DOHH2 (cell line): ENCODE results near the gene THSD7A.

Experiments used
- H3F3A ChIP-seq: fragments of 200-600 bp; sonication (generic), shearing (Covaris generic); 2 replicates; pipeline ENCODE4 v1.6.0; 2016; ENCODE audit warnings: antibody characterized with exemption, mild to moderate bottlenecking; ENCODE audit not compliant: control insufficient read depth, insufficient read depth
- H3K27ac ChIP-seq: fragments of 200-600 bp; sonication (generic); 2 replicates; pipeline ENCODE4 v1.5.1; 2014; ENCODE audit warnings: low read depth, mild to moderate bottlenecking, low read length, moderate library complexity
- H3K27me3 ChIP-seq: fragments of 200-600 bp; sonication (generic); 2 replicates; pipeline ENCODE4 v1.6.1; 2014; ENCODE audit warnings: mild to moderate bottlenecking, low read length, mixed read lengths; ENCODE audit not compliant: control insufficient read depth
- H3K36me3 ChIP-seq: fragments of 200-600 bp; sonication (generic); 2 replicates; pipeline ENCODE4 v1.6.1; 2014; ENCODE audit warnings: mild to moderate bottlenecking, low read length, moderate library complexity, mixed read lengths; ENCODE audit not compliant: control insufficient read depth
- H3K4me1 ChIP-seq: fragments of 200-600 bp; sonication (generic); 2 replicates; pipeline ENCODE4 v1.6.1; 2014; ENCODE audit warnings: mild to moderate bottlenecking, low read length, mixed read lengths; ENCODE audit not compliant: control insufficient read depth
- H3K4me2 ChIP-seq: fragments of 200-600 bp; sonication (generic); 2 replicates; pipeline ENCODE4 v1.6.0; 2014; ENCODE audit warnings: mild to moderate bottlenecking, low read length, moderate library complexity
- H3K4me3 ChIP-seq: fragments of 200-600 bp; sonication (generic); 2 replicates; pipeline ENCODE4 v1.5.1; 2014; ENCODE audit warnings: mild to moderate bottlenecking, low read length, mixed read lengths
- H3K79me2 ChIP-seq: fragments of 200-600 bp; sonication (generic); 2 replicates; pipeline ENCODE4 v1.6.1; 2014; ENCODE audit warnings: mild to moderate bottlenecking, low read length, mixed read lengths; ENCODE audit not compliant: control insufficient read depth
- H3K9me2 ChIP-seq: fragments of 200-600 bp; sonication (generic); replicated peaks from 2 replicates; pipeline ENCODE4 v1.6.1; 2014; ENCODE audit warnings: mild to moderate bottlenecking, low read length, mixed read lengths; ENCODE audit not compliant: control insufficient read depth
- H3K9me3 ChIP-seq: fragments of 200-600 bp; sonication (generic); 2 replicates; pipeline ENCODE4 v1.6.1; 2014; ENCODE audit warnings: antibody characterized with exemption, low read length, mixed read lengths; ENCODE audit not compliant: control insufficient read depth, insufficient read depth
- H4K20me1 ChIP-seq: fragments of 200-600 bp; sonication (generic); 2 replicates; pipeline ENCODE4 v1.6.0; 2014; ENCODE audit warnings: low read depth, mild to moderate bottlenecking, antibody characterized with exemption, low read length, moderate library complexity; ENCODE audit not compliant: control insufficient read depth, insufficient read depth
- CTCF ChIP-seq: fragments of 200-600 bp; sonication (generic); IDR thresholded peaks from one replicate; pipeline ENCODE4 v1.5.1; 2014; ENCODE audit warnings: antibody characterized with exemption, mild to moderate bottlenecking, low read depth, low read length; ENCODE audit not compliant: poor library complexity, severe bottlenecking
- EZH2phosphoT487 ChIP-seq: fragments of 200-600 bp; sonication (generic); IDR thresholded peaks from 2 replicates; pipeline ENCODE4 v1.6.1; 2017; ENCODE audit warnings: borderline replicate concordance, mild to moderate bottlenecking, antibody characterized with exemption, low read length, moderate library complexity, mixed read lengths

Gene THSD7A

GRCh38 chr7:11675163-11675562 is 156.8 kb downstream of the THSD7A start:
- Histone ChIP-seq H3K79me2 (no peaks in the 10 kb centered on the region), H4K20me1 (no peaks in the 10 kb centered on the region), H3K4me3 (no peak overlapping the region), H3K4me1 (no peaks in the 10 kb centered on the region), H3K4me2 (no peak overlapping the region), H3K9me3 (0 out of 2 replicates have a peak, but pooled peaks cover 6% of the 10 kb centered on the region), H3K27me3 (no peaks in the 10 kb centered on the region), H3F3A (no peaks in the 10 kb centered on the region), H3K27ac (no peak overlapping the region), H3K9me2 (no peaks in the 10 kb centered on the region), H3K36me3 (no peaks in the 10 kb centered on the region)
- TF ChIP-seq CTCF: no peak
- TF ChIP-seq EZH2phosphoT487: no peak

GRCh38 chr7:11668727-11669126 is 163.3 kb downstream of the THSD7A start:
- H3K4me3 ChIP-seq: no peak overlapping the region
- H3K4me2 ChIP-seq: no peak overlapping the region
- TF ChIP-seq CTCF (no peak), EZH2phosphoT487 (no peak)
- 0 out of 2 replicates have a peak, but pooled peaks cover 3% of the 10 kb centered on the region for H3K27me3 ChIP-seq
- no peaks in the 10 kb centered on the region for H3K9me2 ChIP-seq
- H3K4me1 ChIP-seq: no peaks in the 10 kb centered on the region
- no peaks in the 10 kb centered on the region for H3K9me3 ChIP-seq
- H3K27ac ChIP-seq: no peak overlapping the region
- H3K36me3 ChIP-seq: no peaks in the 10 kb centered on the region
- H3F3A ChIP-seq: no peaks in the 10 kb centered on the region
- no peaks in the 10 kb centered on the region for H4K20me1 ChIP-seq
- no peaks in the 10 kb centered on the region for H3K79me2 ChIP-seq

- no peak for TF ChIP-seq EZH2phosphoT487
- TF ChIP-seq CTCF: no peak
Measured at GRCh38 chr7:11667810-11668185, 164.2 kb downstream of the THSD7A start.

More at GRCh38 chr7:11667810-11668185, 164.2 kb downstream of the THSD7A start:
- no peaks in the 10 kb centered on the region for H3F3A ChIP-seq
- no peaks in the 10 kb centered on the region for H3K36me3 ChIP-seq
- H4K20me1 ChIP-seq: no peaks in the 10 kb centered on the region
- H3K9me2 ChIP-seq: no peaks in the 10 kb centered on the region
- no peaks in the 10 kb centered on the region for H3K9me3 ChIP-seq
- H3K27ac ChIP-seq: no peak overlapping the region
- H3K79me2 ChIP-seq: no peaks in the 10 kb centered on the region
- H3K4me2 ChIP-seq: no peak overlapping the region
- H3K27me3 ChIP-seq: 0 out of 2 replicates have a peak, but pooled peaks cover 3% of the 10 kb centered on the region
- no peak overlapping the region for H3K4me3 ChIP-seq
- no peaks in the 10 kb centered on the region for H3K4me1 ChIP-seq
